Ammon's horn (tissue), 1 donor: ENCODE measurements around the gene ARID2.

ENCODE experiments used
- DNase-seq: peaks from one replicate; pipeline ENCODE4 v3.0.0-alpha.2; 2016; ENCODE audit warnings: low spot score

Gene ARID2

GRCh38 chr12:45720069-45720468 lies 9.4 kb upstream of the ARID2 start:
- no peak for DNase-seq

DNA sequence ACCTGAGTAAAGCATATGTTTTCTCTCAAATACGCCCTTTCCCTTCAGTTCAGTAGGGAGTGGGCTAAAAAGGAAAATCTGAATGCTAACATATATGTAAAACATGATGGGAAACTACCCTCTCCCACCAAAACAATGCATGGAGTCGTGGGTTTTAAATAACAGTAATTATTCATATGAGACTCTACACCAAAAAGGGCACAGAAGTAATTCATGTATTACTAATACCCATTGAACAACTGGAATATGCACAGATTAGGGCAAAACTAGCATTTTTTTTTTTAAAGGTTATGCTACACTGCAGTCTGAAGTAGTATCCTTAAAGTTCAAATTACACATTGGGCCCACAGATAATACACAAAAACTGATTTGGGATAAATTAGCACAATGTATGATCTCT lies 8.1 kb upstream of the ARID2 start:
- DNase-seq = no peak

- no peak for DNase-seq
These were observed 7.6 kb upstream of the ARID2 start for GRCh38 chr12:45721954-45722353.

- peak; percentile 82 for DNase-seq
These were observed 3.6 kb upstream of the ARID2 start for GRCh38 chr12:45725631-45726602.

DNA sequence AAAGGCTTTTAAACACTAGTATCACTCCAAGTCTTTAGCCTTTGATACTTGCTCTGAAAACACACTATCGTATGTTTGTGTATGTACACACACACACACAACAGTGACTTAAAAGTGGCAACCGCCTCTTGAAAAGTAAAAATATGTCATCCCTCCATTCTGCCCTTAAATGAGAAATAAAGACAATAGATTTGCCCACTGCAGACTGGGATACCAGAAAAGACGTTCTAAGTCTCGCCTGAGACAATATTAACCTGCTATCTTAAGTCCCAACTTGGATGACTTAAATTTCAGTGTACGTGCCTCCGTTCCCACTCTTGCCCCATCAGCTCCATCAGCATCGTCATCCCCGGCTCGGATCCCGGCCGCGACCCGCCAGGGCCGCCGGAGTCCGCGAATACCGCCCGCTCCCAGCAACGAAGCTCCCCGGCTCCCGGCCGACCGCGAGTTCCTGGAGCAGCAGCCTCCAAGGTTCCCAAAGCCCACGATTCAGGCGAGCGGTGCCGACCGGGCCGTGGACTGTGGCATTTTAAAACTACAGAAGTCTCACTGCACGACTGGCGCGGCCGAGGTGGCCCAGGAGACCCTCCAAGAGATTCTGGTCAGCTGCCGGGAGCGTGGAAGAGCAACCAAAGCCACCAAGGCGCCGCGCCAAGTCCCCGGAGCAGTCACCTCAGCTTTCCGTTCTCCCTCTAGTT lies 2.8 kb upstream of the ARID2 start:
- peak; percentile 68 for DNase-seq

DNA sequence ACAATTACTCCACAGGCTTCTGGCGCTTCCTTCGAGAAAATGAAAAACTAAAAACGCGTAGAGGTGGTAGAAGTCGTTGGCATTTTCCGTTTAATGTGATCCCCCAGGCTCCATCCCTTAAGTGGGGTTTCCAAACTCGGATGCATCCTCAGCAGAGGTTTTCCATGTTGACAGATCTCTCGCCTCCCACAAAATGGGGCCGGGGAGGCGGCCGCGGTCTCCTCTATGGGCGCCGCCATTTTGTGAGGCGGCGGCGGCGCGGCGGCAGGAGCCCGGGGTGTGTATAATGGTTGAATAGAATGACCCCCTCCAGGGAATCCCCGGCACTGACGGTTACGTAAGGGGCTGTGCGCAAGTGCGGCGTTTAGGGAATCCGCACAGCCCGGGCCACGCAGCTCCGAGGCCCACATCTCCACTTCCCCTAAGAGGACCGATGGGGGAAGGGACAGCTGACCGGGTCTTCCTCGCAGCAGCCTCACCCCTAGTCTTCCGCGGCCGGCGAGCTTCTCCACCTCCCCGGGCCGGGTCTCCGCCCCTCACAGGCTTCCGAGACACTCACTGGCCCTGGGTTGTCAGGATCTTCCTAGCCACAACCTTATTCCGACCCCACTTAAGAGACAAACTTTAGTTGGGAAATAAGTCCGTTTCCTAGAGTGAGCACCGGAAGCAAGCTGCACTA lies 2.1 kb upstream of the ARID2 start:
- peak; percentile 96 for DNase-seq

GRCh38 chr12:45727980-45728629 lies 1.4 kb upstream of the ARID2 start:
- peak; percentile 12 for DNase-seq

DNA sequence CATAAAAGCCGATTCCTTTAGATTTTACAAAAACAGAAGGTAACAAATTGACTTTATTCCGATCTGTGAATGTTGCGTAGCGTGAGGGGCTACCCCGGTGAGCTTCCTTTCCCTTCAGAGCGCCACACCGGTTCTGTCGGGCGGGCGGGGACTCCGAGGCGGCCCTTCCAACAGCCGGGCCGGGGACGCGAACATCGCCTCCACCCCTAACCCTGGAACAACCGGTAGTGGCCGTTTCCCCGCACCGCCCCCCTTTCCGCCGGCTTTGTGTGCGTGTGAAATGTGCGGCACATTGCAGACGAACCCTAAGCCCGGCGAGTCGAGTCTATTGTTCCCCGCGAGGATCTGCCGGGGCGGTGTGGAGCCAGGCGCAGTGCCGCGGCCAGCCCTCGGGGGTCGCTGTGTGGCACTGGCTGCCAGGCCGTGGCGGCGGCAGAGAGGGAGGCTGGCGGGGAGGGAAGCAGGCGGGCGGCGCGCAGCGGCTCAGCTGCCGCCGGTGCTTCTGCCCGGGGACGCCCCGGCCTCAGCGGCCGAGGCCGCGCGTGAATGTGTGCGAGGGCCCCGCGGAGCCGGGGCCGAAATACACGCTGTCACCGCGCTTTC lies 775 bp upstream of the ARID2 start:
- peak; percentile 97 for DNase-seq

GRCh38 chr12:45730084-45730347 lies 510 bp downstream of the ARID2 start:
- no peak for DNase-seq

GRCh38 chr12:45730348-45731189 lies 1.1 kb downstream of the ARID2 start:
- DNase-seq = peak; percentile 58

- DNase-seq = no peak
These were observed 1.8 kb downstream of the ARID2 start for GRCh38 chr12:45731190-45731775.

GRCh38 chr12:45732250-45732649 lies 2.7 kb downstream of the ARID2 start:
- no peak for DNase-seq

DNA sequence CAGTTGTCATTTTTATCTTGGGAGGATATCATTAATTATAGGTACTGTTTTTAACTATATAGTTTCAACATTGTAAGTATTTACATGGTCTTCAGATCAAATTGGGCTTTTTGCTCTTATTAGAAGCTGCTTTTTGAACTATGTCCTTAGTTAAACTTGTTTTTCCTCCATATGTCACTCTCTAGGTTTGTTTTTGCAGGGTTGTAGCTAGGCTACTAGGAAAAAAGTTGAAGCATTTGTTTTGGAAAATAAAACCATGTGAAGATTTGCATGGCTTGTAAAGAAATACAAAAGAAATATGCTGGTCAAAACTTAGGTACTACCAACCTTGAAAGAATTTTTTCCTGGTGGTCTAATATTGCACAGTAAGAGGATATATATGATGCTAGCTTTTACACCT lies 3.4 kb downstream of the ARID2 start:
- no peak for DNase-seq

DNA sequence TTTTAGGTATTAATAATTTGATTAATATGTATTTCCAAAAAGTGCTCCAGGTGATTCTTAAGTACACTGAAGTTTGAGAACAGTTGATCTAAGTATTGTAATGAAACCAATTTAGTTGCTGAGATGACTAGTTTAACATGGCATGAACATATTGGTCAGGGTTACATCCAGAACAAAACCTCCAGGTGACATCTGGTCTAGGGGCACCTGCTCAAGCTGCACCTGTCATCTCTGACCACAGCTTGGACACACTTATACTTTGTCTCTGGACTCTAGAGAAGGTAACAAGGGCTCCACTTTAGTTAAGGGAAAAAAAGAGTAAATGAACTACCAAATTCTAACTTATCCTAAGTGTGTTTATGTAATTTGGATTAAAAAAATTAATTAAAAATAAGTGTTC lies 8.1 kb downstream of the ARID2 start:
- no peak for DNase-seq

- no peak for DNase-seq
These were observed 13.1 kb downstream of the ARID2 start for GRCh38 chr12:45742590-45742989.

- no peak for DNase-seq
These were observed 13.7 kb downstream of the ARID2 start for GRCh38 chr12:45743247-45743646.

DNA sequence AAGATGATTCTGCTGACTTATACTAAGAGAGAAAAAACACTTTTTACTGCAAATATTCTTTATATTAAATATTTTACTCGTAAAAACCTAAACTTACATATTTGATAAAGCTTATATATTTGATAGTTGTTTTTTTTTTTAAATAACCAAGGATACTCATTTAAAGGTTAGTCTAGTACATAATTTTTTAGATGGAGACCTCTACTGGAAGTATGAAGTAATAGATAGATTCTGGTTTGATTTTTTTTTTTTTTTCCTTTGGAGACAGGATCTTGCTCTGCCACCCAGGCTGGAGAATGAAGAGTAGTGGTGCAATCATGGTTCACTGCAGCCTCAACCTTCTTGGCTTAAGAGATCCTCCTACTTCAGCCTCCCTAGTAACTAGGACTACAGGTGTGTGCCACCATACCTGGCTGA lies 16.4 kb downstream of the ARID2 start:
- DNase-seq = no peak

- no peak for DNase-seq
These were observed 27.2 kb downstream of the ARID2 start for GRCh38 chr12:45756666-45757065.

DNA sequence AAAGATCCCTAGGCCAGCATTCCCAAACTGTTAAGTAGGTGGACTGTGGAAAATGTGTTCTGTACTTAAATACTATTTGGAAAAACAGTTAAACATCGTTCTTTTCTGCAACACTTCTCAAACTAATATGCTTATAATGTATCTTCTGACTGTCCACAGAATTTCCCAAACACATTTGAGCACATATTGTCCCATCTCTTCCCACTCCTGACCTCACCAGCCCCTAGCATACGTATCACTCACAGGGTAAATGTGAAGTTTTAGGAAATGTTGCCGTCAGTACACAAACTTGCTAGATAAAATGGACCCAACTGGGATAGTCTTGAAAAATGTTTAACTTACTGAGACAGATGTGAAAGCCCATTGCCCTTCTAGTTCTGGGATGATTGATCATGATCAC lies 27.7 kb downstream of the ARID2 start:
- DNase-seq = no peak

DNA sequence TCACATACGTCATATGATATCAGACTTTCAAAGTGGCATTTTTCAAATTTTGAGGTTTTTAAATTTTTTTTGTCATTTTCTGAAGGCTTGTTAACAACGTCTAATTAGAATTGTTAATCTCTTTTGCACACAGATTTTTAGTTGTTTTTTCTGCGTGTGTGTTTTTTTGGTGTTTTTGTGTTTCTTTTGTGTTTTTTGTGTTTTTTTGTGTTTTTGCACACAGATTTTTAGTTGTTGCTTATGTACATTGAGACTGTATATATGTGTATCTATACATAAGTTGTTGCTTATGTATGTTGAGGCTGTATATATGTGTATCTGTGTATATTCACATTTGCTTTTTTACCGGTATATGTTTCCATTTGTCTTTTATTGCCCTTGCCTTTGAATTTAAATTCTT lies 30.8 kb downstream of the ARID2 start:
- no peak for DNase-seq
